HEK293 (cell line): ENCODE data around the gene GPSM1.
A peak's percentile ranks its signal among the peaks of the same experiment; 100 is the strongest.

Experiments
- CTCF ChIA-PET: fragments of 350-600 bp; formaldehyde crosslinking; extraction: SDS; loops from one replicate; lab custom pipeline; 2021; ENCODE audit warnings: antibody characterized with exemption; lab: Yijun Ruan, JAX
- POLR2A ChIA-PET: fragments of 300-600 bp; formaldehyde crosslinking; extraction: SDS; loops from one replicate; lab custom pipeline; 2020; ENCODE audit warnings: antibody characterized with exemption, inconsistent platforms; lab: Yijun Ruan, JAX
- H3K27ac ChIP-seq: fragments of 200-500 bp; sonication (Bioruptor generic); 2 replicates; pipeline ENCODE4 v1.5.1; 2014; ENCODE audit warnings: low read depth, low read length, control low read depth, inconsistent platforms; ENCODE audit errors: extremely low read depth
- H3K36me3 ChIP-seq, 2 experiments: fragments of 200-500 bp in 1 of 2; sonication (Bioruptor generic) in 1 of 2; 1 replicate in 1 of 2; 2 replicates in 1 of 2; pipeline ENCODE4 v1.5.1; 2014 to 2017; ENCODE audit warnings: inconsistent platforms in 2 of 2, low read length in 2 of 2; ENCODE audit not compliant: control insufficient read depth in 2 of 2, insufficient read depth in 1 of 2
- H3K4me1 ChIP-seq: fragments of 200-500 bp; sonication (Bioruptor generic); 2 replicates; pipeline ENCODE4 v1.5.1; 2014; ENCODE audit warnings: mild to moderate bottlenecking, low read length, inconsistent platforms; ENCODE audit not compliant: control insufficient read depth, insufficient read depth
- H3K4me3 ChIP-seq: 2 replicates; pipeline ENCODE4 v1.5.1; 2011; ENCODE audit warnings: low read depth, mild to moderate bottlenecking, control low read depth, low read length, moderate library complexity
- H3K9me3 ChIP-seq: fragments of 200-500 bp; sonication (Bioruptor generic); 2 replicates; pipeline ENCODE4 v1.5.1; 2014; ENCODE audit warnings: low read depth, low read length, inconsistent platforms; ENCODE audit not compliant: control insufficient read depth, insufficient read depth
- EGR2 ChIP-seq: fragments of 450-650 bp; formaldehyde crosslinking; IDR thresholded peaks from 2 replicates; pipeline ENCODE4 v1.5.1; 2016; ENCODE audit warnings: low read depth, missing biosample characterization, missing genetic modification characterization
- HOXC10 ChIP-seq: sonication (generic); formaldehyde crosslinking; IDR thresholded peaks from 2 replicates; pipeline ENCODE4 v1.8.1; 2023; ENCODE audit warnings: mild to moderate bottlenecking, missing genetic modification reagents
- OSR2 ChIP-seq: fragments of 450-650 bp; formaldehyde crosslinking; IDR thresholded peaks from 2 replicates; pipeline ENCODE4 v1.5.1; 2016; ENCODE audit warnings: missing biosample characterization, missing genetic modification characterization
- PRDM1 ChIP-seq: fragments of 450-650 bp; formaldehyde crosslinking; IDR thresholded peaks from 2 replicates; pipeline ENCODE4; 2016; ENCODE audit warnings: missing biosample characterization, missing genetic modification characterization
- REPIN1 ChIP-seq: fragments of 450-650 bp; formaldehyde crosslinking; IDR thresholded peaks from 2 replicates; pipeline ENCODE4 v1.5.1; 2017; ENCODE audit warnings: missing biosample characterization, missing genetic modification characterization, low read depth
- SP7 ChIP-seq: fragments of 450-650 bp; formaldehyde crosslinking; IDR thresholded peaks from 2 replicates; pipeline ENCODE4 v1.5.1; 2016; ENCODE audit warnings: missing biosample characterization, missing genetic modification characterization
- ZBTB7A ChIP-seq: fragments of 450-650 bp; formaldehyde crosslinking; IDR thresholded peaks from 2 replicates; pipeline ENCODE4 v1.5.1; 2016; ENCODE audit warnings: low read depth, missing biosample characterization, missing genetic modification characterization
- ZFHX2 ChIP-seq: fragments of 450-650 bp; formaldehyde crosslinking; conservative IDR thresholded peaks from 2 replicates; pipeline ENCODE4 v1.5.1; 2016; ENCODE audit warnings: missing biosample characterization, missing genetic modification characterization
- ZNF140 ChIP-seq: fragments of 450-650 bp; formaldehyde crosslinking; IDR thresholded peaks from 2 replicates; pipeline ENCODE4 v1.5.1; 2016; ENCODE audit warnings: missing biosample characterization, missing genetic modification characterization
- ZNF274 ChIP-seq, 2 experiments: fragments of 200-500 bp in 1 of 2; fragments of 450-650 bp in 1 of 2; sonication (Bioruptor generic) in 1 of 2; formaldehyde crosslinking in 1 of 2; IDR thresholded peaks; 2 replicates each; pipeline versions ENCODE4 v1.5.1 to v1.6.1; 2014 to 2016; ENCODE audit warnings: borderline replicate concordance in 1 of 2, inconsistent platforms in 1 of 2, low read length in 1 of 2, missing biosample characterization in 1 of 2, missing genetic modification characterization in 1 of 2
- ZNF426 ChIP-seq: fragments of 450-650 bp; formaldehyde crosslinking; IDR thresholded peaks from 2 replicates; pipeline ENCODE4 v1.5.1; 2017; ENCODE audit warnings: missing biosample characterization, missing genetic modification characterization, mild to moderate bottlenecking, inconsistent platforms, moderate library complexity
- ZNF548 ChIP-seq: fragments of 450-650 bp; formaldehyde crosslinking; IDR thresholded peaks from 2 replicates; pipeline ENCODE4 v1.5.1; 2016; ENCODE audit warnings: missing biosample characterization, missing genetic modification characterization
- ZNF560 ChIP-seq: fragments of 450-650 bp; formaldehyde crosslinking; IDR thresholded peaks from 2 replicates; pipeline ENCODE4 v1.5.1; 2017; ENCODE audit warnings: missing biosample characterization, missing genetic modification characterization, borderline replicate concordance
- ZNF654 ChIP-seq: fragments of 450-650 bp; formaldehyde crosslinking; IDR thresholded peaks from 2 replicates; pipeline ENCODE4 v1.5.1; 2016; ENCODE audit warnings: low read depth, missing biosample characterization, missing genetic modification characterization
- ZNF747 ChIP-seq: fragments of 450-650 bp; formaldehyde crosslinking; IDR thresholded peaks from 2 replicates; pipeline ENCODE4 v1.5.1; 2016; ENCODE audit warnings: missing biosample characterization, missing genetic modification characterization
- ZSCAN16 ChIP-seq: fragments of 450-650 bp; formaldehyde crosslinking; IDR thresholded peaks from 2 replicates; pipeline ENCODE4 v1.5.1; 2016; ENCODE audit warnings: missing biosample characterization, missing genetic modification characterization
- TF ChIP-seq, protein P1 (sequence below): fragments of 450-650 bp; formaldehyde crosslinking; IDR thresholded peaks from 2 replicates; pipeline ENCODE4 v1.5.1; 2017; ENCODE audit warnings: missing biosample characterization, missing genetic modification characterization
- TF ChIP-seq, protein P2 (sequence below): fragments of 450-650 bp; formaldehyde crosslinking; IDR thresholded peaks from 2 replicates; pipeline ENCODE4 v1.5.1; 2016; ENCODE audit warnings: missing biosample characterization, missing genetic modification characterization
- TF ChIP-seq, protein P3 (sequence below): fragments of 450-650 bp; formaldehyde crosslinking; IDR thresholded peaks from 2 replicates; pipeline ENCODE4 v1.5.1; 2016; ENCODE audit warnings: missing biosample characterization, missing genetic modification characterization
- TF ChIP-seq, protein P4 (sequence below): fragments of 450-650 bp; formaldehyde crosslinking; IDR thresholded peaks from 2 replicates; pipeline ENCODE4 v1.5.1; 2017; ENCODE audit warnings: missing biosample characterization, missing genetic modification characterization
- TF ChIP-seq, protein P5 (sequence below): fragments of 450-650 bp; formaldehyde crosslinking; IDR thresholded peaks from 2 replicates; pipeline ENCODE4 v1.5.1; 2016; ENCODE audit warnings: missing biosample characterization, missing genetic modification characterization, low read depth

The GPSM1 gene

DNA sequence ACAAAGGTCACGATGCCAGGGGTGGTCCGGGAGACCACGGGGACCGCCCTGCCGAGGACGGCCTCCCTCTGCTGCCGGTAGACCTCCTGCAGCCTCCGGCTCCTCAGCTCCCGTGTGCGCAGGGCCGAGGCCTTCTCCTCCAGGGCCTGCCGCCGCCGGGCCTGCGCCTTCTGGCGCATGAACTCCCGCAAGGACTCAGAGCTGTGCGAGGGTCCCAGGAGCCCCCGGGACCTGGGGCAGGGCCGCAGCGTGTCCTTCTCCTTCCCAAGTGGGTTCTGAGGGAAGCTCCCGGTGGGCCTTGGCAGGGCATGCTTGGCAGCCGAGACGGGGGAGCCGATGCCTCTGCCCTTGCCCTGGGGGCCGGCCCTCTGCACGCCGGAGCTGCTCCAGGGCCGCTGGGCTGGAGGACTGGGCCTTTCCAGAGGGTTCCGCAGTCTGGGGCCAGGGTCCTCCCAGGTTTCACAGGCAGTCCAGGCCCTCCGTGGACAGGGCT is 36.8 kb upstream of the GPSM1 start (continued):
- TF ChIP-seq, protein P1, sequence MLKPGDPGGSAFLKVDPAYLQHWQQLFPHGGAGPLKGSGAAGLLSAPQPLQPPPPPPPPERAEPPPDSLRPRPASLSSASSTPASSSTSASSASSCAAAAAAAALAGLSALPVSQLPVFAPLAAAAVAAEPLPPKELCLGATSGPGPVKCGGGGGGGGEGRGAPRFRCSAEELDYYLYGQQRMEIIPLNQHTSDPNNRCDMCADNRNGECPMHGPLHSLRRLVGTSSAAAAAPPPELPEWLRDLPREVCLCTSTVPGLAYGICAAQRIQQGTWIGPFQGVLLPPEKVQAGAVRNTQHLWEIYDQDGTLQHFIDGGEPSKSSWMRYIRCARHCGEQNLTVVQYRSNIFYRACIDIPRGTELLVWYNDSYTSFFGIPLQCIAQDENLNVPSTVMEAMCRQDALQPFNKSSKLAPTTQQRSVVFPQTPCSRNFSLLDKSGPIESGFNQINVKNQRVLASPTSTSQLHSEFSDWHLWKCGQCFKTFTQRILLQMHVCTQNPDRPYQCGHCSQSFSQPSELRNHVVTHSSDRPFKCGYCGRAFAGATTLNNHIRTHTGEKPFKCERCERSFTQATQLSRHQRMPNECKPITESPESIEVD (tag by site-specific recombination) = no peak
- TF ChIP-seq REPIN1 (tag by site-specific recombination) (no peak), ZNF426 (no peak), ZNF548 (tag by site-specific recombination) (no peak), ZNF654 (no peak), ZSCAN16 (tag by site-specific recombination) (no peak)
- TF ChIP-seq, protein P2, sequence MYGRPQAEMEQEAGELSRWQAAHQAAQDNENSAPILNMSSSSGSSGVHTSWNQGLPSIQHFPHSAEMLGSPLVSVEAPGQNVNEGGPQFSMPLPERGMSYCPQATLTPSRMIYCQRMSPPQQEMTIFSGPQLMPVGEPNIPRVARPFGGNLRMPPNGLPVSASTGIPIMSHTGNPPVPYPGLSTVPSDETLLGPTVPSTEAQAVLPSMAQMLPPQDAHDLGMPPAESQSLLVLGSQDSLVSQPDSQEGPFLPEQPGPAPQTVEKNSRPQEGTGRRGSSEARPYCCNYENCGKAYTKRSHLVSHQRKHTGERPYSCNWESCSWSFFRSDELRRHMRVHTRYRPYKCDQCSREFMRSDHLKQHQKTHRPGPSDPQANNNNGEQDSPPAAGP (tag by site-specific recombination) = no peak

DNA sequence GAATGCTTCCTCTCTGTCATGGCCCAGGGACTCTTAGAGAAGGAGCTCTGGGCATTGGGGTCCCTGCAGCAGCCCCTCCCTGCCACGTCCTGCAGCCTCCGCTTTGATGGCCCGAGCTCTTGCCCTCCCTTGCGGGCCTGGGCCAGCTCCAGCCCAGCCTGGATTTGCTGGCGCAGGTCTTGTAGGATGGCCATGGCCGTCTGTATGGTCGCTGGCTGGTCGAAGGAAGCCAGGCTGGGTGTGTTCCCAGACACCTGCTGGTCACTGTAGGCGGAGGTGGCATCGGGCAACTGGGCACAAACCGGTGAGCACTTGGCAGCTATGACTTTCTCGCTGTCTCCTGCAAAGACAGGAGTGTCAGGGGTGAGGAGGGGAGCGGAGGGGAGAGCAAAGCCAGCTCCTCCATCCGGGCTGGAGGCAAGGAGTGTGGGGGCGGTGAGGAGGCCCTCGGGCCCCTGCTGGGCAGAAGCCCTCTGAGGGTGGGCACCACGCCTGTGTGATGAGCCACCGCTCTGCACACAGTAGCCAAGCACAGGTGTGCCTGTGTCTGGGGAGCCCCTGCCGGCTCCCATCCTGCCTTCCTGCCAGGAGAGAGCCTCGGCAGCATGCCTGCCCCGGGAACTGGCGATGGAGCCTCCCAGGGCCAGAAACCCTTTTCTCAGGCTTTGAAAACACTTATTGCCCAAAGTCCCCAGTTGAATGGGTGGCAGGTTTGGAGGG is 35.9 kb upstream of the GPSM1 start:
- TF ChIP-seq ZNF140 (tag by site-specific recombination) = no peak
- TF ChIP-seq EGR2 = 0 out of 2 replicates have a peak, but pooled peaks have one; percentile 17
- no peak for TF ChIP-seq ZNF560 (tag by site-specific recombination)
- no peak for TF ChIP-seq OSR2
- TF ChIP-seq, protein P3, sequence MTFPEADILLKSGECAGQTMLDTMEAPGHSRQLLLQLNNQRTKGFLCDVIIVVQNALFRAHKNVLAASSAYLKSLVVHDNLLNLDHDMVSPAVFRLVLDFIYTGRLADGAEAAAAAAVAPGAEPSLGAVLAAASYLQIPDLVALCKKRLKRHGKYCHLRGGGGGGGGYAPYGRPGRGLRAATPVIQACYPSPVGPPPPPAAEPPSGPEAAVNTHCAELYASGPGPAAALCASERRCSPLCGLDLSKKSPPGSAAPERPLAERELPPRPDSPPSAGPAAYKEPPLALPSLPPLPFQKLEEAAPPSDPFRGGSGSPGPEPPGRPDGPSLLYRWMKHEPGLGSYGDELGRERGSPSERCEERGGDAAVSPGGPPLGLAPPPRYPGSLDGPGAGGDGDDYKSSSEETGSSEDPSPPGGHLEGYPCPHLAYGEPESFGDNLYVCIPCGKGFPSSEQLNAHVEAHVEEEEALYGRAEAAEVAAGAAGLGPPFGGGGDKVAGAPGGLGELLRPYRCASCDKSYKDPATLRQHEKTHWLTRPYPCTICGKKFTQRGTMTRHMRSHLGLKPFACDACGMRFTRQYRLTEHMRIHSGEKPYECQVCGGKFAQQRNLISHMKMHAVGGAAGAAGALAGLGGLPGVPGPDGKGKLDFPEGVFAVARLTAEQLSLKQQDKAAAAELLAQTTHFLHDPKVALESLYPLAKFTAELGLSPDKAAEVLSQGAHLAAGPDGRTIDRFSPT (tag by site-specific recombination) = peak; percentile 43; the same call in 1 of the 2 replicates
- peak; percentile 43 for TF ChIP-seq ZFHX2
- no peak for TF ChIP-seq SP7
- Histone ChIP-seq H3K4me1 (no peaks in the 10 kb centered on the region), H3K36me3 (no peaks in the 10 kb centered on the region), H3K9me3 (no peaks in the 10 kb centered on the region), H3K27ac (no peak overlapping the region), H3K4me3 (no peak overlapping the region)
- CTCF ChIA-PET = interaction anchor here (0.6 to 0.7 kb wide), 2 partner anchors 147 to 201 kb away, joined by 4 read pairs; no protein-coding TSS in a partner anchor
- POLR2A ChIA-PET = no interaction called here

DNA sequence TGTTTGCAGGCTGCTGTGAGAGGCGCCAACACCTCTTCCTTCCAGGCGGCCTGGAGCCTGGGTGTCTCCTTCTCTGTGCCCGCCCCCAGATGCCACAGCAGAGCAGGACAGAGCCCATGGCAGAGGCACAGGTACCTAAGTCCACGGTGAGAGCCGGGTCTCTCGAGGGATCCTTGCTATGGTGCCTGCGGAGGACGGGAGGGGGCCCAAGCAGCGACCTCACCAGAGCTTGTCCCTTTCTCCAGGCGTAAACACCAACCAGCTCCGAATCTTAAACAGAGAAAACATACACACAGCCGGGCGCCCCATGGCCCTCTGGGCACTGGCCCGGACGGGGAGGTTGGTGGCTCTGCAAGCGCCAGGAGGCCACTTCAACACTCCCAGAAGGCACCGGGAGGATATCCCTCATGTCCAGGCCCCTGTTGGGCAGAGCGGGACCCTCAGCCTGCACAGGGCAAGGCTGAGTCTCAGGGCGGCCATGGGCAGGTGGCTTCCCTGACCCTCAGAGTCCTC is 35.3 kb upstream of the GPSM1 start:
- Histone ChIP-seq H3K4me3 (no peak overlapping the region), H3K36me3 (no peaks in the 10 kb centered on the region), H3K4me1 (no peaks in the 10 kb centered on the region), H3K27ac (no peak overlapping the region), H3K9me3 (no peaks in the 10 kb centered on the region)
- ChIA-PET POLR2A (no interaction called here), CTCF (no interaction called here)
- TF ChIP-seq ZNF747 = no peak
- no peak for TF ChIP-seq HOXC10 (CRISPR knock-in tag)
- TF ChIP-seq, protein P4, sequence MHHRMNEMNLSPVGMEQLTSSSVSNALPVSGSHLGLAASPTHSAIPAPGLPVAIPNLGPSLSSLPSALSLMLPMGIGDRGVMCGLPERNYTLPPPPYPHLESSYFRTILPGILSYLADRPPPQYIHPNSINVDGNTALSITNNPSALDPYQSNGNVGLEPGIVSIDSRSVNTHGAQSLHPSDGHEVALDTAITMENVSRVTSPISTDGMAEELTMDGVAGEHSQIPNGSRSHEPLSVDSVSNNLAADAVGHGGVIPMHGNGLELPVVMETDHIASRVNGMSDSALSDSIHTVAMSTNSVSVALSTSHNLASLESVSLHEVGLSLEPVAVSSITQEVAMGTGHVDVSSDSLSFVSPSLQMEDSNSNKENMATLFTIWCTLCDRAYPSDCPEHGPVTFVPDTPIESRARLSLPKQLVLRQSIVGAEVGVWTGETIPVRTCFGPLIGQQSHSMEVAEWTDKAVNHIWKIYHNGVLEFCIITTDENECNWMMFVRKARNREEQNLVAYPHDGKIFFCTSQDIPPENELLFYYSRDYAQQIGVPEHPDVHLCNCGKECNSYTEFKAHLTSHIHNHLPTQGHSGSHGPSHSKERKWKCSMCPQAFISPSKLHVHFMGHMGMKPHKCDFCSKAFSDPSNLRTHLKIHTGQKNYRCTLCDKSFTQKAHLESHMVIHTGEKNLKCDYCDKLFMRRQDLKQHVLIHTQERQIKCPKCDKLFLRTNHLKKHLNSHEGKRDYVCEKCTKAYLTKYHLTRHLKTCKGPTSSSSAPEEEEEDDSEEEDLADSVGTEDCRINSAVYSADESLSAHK = no peak
- TF ChIP-seq PRDM1 (tag by site-specific recombination) = no peak
- no peak for TF ChIP-seq ZBTB7A
- TF ChIP-seq, protein P5, sequence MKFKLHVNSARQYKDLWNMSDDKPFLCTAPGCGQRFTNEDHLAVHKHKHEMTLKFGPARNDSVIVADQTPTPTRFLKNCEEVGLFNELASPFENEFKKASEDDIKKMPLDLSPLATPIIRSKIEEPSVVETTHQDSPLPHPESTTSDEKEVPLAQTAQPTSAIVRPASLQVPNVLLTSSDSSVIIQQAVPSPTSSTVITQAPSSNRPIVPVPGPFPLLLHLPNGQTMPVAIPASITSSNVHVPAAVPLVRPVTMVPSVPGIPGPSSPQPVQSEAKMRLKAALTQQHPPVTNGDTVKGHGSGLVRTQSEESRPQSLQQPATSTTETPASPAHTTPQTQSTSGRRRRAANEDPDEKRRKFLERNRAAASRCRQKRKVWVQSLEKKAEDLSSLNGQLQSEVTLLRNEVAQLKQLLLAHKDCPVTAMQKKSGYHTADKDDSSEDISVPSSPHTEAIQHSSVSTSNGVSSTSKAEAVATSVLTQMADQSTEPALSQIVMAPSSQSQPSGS = no peak
- TF ChIP-seq ZNF274 (IDR thresholded peaks at IDR 0.05; ENCODE audit: low read length) = no peak
- no peak for TF ChIP-seq ZNF274 (tag by site-specific recombination; IDR thresholded peaks at IDR 0.05; ENCODE audit: borderline replicate concordance)
